HG02798 (cell line): ENCODE results near the gene RHOF.
A peak's percentile ranks its signal among the peaks of the same experiment; 100 is the strongest.
"Not testable (repeated sequence)": the region's sequence is repeated elsewhere in the genome, so short reads cannot be mapped to it uniquely, and the experiment has no call there.

Source experiments
- ATAC-seq: cut with Tn5 transposase; IDR thresholded peaks from one replicate; pipeline ENCODE4 v1.9.1; 2021; ENCODE audit warnings: mild to moderate bottlenecking; ENCODE audit not compliant: unreplicated experiment, poor library complexity

Gene RHOF

GRCh38 chr12:121778567-121779421 is 14.7 kb downstream of the RHOF start:
- ATAC-seq = no peak

GRCh38 chr12:121776190-121777098 is 17.0 kb downstream of the RHOF start:
- peak; percentile 53 for ATAC-seq

GRCh38 chr12:121775501-121775900 is 18.0 kb downstream of the RHOF start:
- no peak for ATAC-seq

DNA sequence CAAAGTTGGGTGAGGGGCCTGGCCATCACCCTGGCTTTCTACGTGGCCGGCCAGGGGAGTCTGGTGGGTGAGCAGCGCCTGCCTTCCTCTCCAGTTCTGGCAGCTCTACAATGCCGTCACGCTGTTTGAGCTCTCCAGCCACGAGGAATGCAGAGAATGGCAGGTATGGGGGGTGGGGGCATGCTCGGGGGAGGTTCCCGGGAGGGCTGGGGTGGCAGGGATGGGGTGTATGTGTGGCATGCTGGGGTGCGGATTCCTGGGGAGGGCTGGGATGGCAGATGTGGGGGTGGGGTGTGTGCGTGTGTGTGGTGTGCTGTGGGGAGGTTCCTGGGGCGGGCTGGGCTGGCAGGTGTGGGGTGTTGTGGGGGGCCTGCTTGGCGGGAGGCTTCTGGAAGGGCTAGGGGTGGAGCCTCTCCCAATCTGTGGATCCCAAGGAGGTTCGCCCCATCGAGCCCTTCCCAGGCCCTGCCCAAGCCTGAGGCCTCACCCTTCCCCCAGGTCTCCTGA is 18.5 kb downstream of the RHOF start:
- no peak for ATAC-seq

DNA sequence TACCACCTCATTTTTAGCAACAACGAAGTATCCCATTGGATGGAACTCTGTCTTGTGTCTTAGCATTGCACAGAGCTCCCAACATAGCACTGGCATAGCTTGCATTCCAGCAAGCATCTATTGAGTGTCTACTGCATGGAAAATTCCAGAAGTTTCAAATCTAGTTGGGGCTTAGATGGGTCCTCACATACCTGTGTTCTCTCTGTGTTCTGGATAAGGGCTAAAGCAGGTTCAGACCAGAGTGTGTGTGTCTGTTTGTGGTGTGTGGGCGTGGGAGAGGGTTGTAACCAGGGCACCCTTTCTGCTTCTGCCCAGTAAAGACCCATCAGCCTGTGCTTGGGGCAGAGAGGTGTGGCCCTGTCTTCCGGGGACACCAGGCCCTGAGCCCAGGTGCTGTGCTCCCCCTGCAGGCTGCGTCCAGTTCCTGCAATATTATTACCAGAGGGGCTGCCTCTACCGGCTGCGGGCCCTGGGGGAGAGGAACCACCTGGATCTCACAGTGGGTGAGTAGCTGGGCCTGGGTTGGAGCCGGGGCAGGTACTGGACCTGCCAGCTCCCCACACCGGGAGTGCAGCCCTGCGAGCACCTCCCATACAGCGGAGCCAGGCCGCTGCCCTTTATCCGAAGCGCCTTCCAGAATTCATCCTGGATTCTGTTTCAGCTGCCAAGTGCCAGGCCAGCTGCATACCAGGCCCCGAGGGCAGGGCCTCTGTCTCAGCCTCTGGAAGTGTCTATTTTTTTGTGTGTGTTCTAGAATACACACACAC is 20.3 kb downstream of the RHOF start:
- peak; percentile 77 for ATAC-seq

GRCh38 chr12:121770813-121771625 is 22.5 kb downstream of the RHOF start:
- no peak for ATAC-seq

- ATAC-seq = no peak
Measured at GRCh38 chr12:121770388-121770787, 23.1 kb downstream of the RHOF start.

- ATAC-seq = no peak
Measured at GRCh38 chr12:121769831-121770301, 23.6 kb downstream of the RHOF start.

DNA sequence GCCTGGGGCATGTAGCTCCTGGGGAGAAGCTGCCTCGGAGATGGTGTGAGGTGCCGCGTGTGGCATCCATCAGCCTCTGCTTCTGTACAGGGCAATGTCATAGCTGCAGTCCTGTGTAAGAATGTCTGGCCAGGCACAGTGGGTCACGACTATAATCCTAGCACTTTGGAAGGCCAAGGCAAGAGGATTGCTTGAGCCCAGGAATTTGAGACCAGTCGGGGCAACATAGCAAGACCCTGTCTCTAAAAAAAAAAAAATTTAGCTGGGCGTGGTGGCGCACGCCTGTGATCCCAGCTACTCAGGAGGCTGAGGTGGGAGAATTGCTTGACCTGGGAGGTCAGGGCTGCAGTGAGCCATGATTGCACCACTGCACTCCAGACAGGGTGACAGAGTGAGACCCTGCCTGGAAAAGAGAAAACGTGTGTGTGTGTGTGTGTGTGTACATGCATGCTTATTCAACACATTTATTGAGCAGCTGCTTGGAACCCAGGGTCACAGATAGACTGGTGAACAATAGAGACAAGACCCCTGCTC is 24.1 kb downstream of the RHOF start:
- ATAC-seq = no peak

DNA sequence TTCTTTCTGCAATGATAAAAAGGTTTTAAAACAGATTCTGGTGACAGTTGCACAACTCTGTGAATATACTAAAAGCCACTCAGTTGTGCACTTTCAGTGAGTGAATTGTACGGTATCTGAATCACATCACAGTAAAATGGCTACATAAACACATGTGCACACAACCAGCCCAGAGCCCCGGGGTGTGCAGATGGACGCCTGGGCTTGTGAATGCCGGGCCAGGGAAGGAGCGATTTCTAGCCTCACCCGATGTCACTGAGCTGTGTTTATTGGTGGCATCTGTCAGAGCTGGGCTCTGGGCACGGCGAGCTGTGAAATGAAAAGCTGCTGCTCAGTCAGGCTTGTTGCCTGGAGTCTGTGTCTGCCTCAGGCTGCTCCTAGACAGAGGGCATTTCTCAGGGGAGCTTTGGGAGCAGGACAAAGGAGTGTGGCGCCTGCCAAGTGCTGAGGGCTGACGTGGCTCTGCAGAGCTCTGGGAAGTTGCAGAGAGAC is 25.9 kb downstream of the RHOF start:
- ATAC-seq = no peak

GRCh38 chr12:121766290-121767039 is 27.0 kb downstream of the RHOF start:
- ATAC-seq = no peak

GRCh38 chr12:121765573-121765972 is 27.9 kb downstream of the RHOF start:
- ATAC-seq = no peak

DNA sequence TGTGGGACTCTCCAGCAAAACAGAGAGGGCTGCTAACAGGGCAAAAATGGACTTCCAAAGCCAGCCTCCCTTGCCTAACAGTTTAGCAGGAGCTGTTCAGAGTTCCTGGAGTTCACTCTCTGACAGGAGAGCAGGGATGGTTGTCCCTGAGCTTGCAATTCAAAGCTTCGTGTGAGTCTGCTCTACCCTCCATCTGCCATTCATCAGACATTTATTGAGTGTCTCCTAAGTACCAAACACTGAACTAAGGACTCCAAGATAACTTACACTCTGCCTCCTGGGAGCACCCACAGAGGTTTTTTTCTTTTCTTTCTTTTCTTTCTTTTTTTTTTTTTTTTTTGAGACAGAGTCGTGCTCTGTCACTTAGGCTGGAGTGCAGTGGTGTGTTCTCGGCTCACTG is 28.7 kb downstream of the RHOF start:
- no peak for ATAC-seq

- no peak for ATAC-seq
Measured at GRCh38 chr12:121762269-121762668, 31.2 kb downstream of the RHOF start.

DNA sequence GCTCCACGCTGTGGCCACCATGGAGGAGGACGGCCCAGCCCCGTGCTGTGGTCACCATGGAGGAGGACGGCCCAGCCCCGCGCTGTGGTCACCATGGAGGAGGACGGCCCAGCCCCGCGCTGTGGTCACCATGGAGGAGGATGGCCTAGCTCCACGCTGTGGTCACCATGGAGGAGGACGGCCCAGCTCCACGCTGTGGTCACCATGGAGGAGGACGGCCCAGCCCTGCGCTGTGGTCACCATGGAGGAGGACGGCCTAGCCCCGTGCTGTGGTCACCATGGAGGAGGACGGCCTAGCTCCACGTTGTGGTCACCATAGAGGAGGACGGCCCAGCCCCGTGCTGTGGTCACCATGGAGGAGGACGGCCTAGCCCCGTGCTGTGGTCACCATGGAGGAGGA is 35.0 kb downstream of the RHOF start:
- not testable (repeated sequence) for ATAC-seq

- ATAC-seq = no peak
Measured at GRCh38 chr12:121755591-121755990, 37.9 kb downstream of the RHOF start.

GRCh38 chr12:121754836-121755235 is 38.7 kb downstream of the RHOF start:
- ATAC-seq = no peak

DNA sequence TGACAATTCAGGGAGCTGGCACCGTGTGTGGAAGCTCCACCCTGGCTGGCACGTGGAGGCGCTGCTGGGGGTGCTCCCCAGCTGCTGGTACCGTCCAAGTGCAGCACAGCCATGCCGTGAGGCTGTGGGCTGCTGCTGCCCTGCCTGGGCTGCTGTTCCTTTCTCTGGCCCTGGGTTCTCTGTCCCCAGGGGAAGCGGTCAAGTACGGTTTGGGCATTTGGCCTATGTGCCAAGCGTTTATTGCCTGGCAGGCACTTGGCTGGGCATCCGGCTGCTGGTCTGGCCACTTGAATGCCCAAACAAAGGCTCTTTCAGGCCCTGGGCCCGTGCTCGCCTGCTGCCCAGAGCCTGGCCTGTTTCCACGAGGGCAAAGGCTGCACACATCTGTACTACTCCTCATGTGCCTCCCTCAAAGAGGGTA is 39.6 kb downstream of the RHOF start:
- no peak for ATAC-seq
